ENCODE data around the gene MACROH2A1.

Gene MACROH2A1

GRCh38 chr5:135369952-135370351 is 29.1 kb downstream of the MACROH2A1 start:
- Histone ChIP-seq H3K36me3 (ENCODE audit: low read length) (peaks cover 4% of the 10 kb centered on the region), H4K20me1 (ENCODE audit: low read depth, low read length) (no peaks in the 10 kb centered on the region; the same call in 1 of the 2 replicates), H3K79me2 (ENCODE audit: insufficient read depth, low read length) (peaks cover 17% of the 10 kb centered on the region), H3K4me3 (ENCODE audit: insufficient read depth, low read length, poor library complexity, severe bottlenecking) (no peak overlapping the region), H2AFZ (ENCODE audit: low read depth, low read length, severe bottlenecking) (no peak overlapping the region), H3K4me2 (ENCODE audit: low read depth, low read length, poor library complexity, severe bottlenecking) (no peak overlapping the region), H3K27me3 (ENCODE audit: low read length) (no peaks in the 10 kb centered on the region), H3K9me3 (ENCODE audit: insufficient read depth, low read length) (no peaks in the 10 kb centered on the region), H3K27ac (ENCODE audit: low read depth, low read length) (no peak overlapping the region), H3K9ac (ENCODE audit: low read length) (no peak overlapping the region), H3F3A (ENCODE audit: insufficient read depth) (no peaks in the 10 kb centered on the region), H3K9me2 (replicated peaks; ENCODE audit: insufficient read depth, low read length) (no peaks in the 10 kb centered on the region)
- TF ChIP-seq CTCF (IDR thresholded peaks at IDR 0.05; ENCODE audit: insufficient read depth, low read length, poor library complexity, severe bottlenecking), result no peak
- no peak for TF ChIP-seq EZH2phosphoT487 (conservative IDR thresholded peaks at IDR 0.05; ENCODE audit: low read length)

GRCh38 chr5:135367554-135367953 is 31.5 kb downstream of the MACROH2A1 start:
- peaks cover 5% of the 10 kb centered on the region for H3K79me2 ChIP-seq (ENCODE audit: insufficient read depth, low read length)
- H3K9ac ChIP-seq (ENCODE audit: low read length), result no peak overlapping the region
- no peaks in the 10 kb centered on the region for H3K9me2 ChIP-seq (replicated peaks; ENCODE audit: insufficient read depth, low read length)
- H3F3A ChIP-seq (ENCODE audit: insufficient read depth), result no peaks in the 10 kb centered on the region
- no peaks in the 10 kb centered on the region for H4K20me1 ChIP-seq (ENCODE audit: low read depth, low read length)
- no peak overlapping the region for H3K27ac ChIP-seq (ENCODE audit: low read depth, low read length)
- H3K36me3 ChIP-seq (ENCODE audit: low read length), result peaks cover 7% of the 10 kb centered on the region
- H3K9me3 ChIP-seq (ENCODE audit: insufficient read depth, low read length), result no peaks in the 10 kb centered on the region
- H3K4me2 ChIP-seq (ENCODE audit: low read depth, low read length, poor library complexity, severe bottlenecking), result no peak overlapping the region
- no peak overlapping the region for H2AFZ ChIP-seq (ENCODE audit: low read depth, low read length, severe bottlenecking)
- no peaks in the 10 kb centered on the region for H3K27me3 ChIP-seq (ENCODE audit: low read length)
- no peak overlapping the region for H3K4me3 ChIP-seq (ENCODE audit: insufficient read depth, low read length, poor library complexity, severe bottlenecking)
- TF ChIP-seq EZH2phosphoT487 (conservative IDR thresholded peaks at IDR 0.05; ENCODE audit: low read length) (no peak), CTCF (IDR thresholded peaks at IDR 0.05; ENCODE audit: insufficient read depth, low read length, poor library complexity, severe bottlenecking) (no peak)

GRCh38 chr5:135367076-135367475 is 32.0 kb downstream of the MACROH2A1 start:
- Histone ChIP-seq H3K27me3 (ENCODE audit: low read length) (no peaks in the 10 kb centered on the region), H3K79me2 (ENCODE audit: insufficient read depth, low read length) (peaks cover 3% of the 10 kb centered on the region), H3K9me3 (ENCODE audit: insufficient read depth, low read length) (no peaks in the 10 kb centered on the region), H3K4me3 (ENCODE audit: insufficient read depth, low read length, poor library complexity, severe bottlenecking) (no peak overlapping the region), H3F3A (ENCODE audit: insufficient read depth) (no peaks in the 10 kb centered on the region), H3K9ac (ENCODE audit: low read length) (no peak overlapping the region), H3K36me3 (ENCODE audit: low read length) (peaks cover 8% of the 10 kb centered on the region), H3K4me2 (ENCODE audit: low read depth, low read length, poor library complexity, severe bottlenecking) (no peak overlapping the region), H3K9me2 (replicated peaks; ENCODE audit: insufficient read depth, low read length) (no peaks in the 10 kb centered on the region), H4K20me1 (ENCODE audit: low read depth, low read length) (no peaks in the 10 kb centered on the region), H2AFZ (ENCODE audit: low read depth, low read length, severe bottlenecking) (no peak overlapping the region), H3K27ac (ENCODE audit: low read depth, low read length) (no peak overlapping the region)
- TF ChIP-seq EZH2phosphoT487 (conservative IDR thresholded peaks at IDR 0.05; ENCODE audit: low read length) (no peak), CTCF (IDR thresholded peaks at IDR 0.05; ENCODE audit: insufficient read depth, low read length, poor library complexity, severe bottlenecking) (no peak)
